ENCODE results near the gene HOXC13.

HOXC13 gene

DNA sequence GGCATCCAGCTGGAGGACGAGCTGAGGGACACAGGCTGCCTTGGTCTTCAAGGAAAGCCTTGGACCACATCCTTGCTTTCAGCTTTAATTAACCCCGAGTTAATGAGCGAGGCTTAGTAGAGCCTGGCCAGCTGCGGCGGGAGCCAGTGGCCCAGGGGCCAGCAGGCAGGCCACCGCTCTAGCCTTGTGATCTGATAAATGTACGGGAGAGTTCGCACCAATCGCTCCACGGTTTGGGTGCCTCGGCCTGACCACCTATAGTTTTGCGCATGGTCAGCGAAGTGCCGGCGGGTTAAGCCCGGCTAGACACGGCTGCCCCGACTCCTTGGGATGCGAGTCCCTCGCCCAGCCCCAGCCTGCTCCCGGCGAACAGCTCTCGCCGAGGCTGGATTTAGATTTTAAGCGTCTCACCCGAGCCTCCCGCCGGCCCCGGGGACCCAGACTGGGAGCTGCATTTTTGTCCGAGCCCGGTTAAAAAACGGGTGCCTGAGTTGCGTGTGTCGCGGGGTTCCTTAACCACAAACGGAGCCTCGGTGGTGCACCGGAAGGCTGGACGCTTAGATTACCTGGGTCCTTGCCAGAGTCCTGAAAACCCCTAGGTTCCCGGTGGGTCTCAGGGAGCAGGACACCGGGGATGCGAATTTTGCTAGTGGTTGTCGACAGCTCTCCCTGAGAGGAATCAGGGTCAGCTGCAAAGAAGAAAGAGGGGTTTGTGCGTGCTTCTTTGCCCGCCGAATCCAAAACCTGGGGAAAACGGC is 13.1 kb downstream of the HOXC13 start:
- no peak for TF ChIP-seq CTCF (IDR thresholded peaks at IDR 0.05)
- Histone ChIP-seq H3K27ac (no peak overlapping the region), H3K36me3 (no peaks in the 10 kb centered on the region), H3K27me3 (peaks cover 5 to 65% of the 10 kb centered on the region in 2 donors), H3K9me3 (no peaks in the 10 kb centered on the region), H3K4me1 (peaks cover 0 to 19% (median 10%) of the 10 kb centered on the region in 4 donors), H3K4me3 (no peak overlapping the region)
- intact Hi-C loops (cut with DNase I; ENCODE audit: low total_unique reads) = no loop called here
- peak in 1 of 2 donors; percentile 49 for DNase-seq

DNA sequence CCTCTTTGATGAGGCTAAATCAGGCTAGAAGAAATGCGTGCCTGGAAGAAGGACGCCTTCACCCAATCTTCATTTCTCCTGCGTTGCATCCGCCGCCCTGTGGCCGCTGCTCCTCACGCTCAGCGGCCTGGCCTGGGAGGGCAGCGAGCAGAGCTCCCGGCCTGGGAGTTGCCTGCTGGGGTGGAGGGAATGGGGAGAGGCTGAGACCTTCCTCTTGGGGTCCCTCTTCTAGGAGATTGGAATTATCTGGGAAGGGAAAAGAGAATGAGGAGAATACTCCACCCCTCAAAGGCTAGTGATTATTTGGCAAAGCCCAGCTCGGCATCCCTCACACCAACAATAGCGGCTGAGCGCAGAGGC is 13.7 kb downstream of the HOXC13 start:
- no peak for DNase-seq
- Histone ChIP-seq H3K27me3 (peaks cover 5 to 67% of the 10 kb centered on the region in 2 donors), H3K4me1 (peaks cover 0 to 19% (median 10%) of the 10 kb centered on the region in 4 donors), H3K9me3 (no peaks in the 10 kb centered on the region), H3K27ac (no peak overlapping the region), H3K4me3 (no peak overlapping the region), H3K36me3 (no peaks in the 10 kb centered on the region)
- TF ChIP-seq CTCF (IDR thresholded peaks at IDR 0.05) = no peak
- intact Hi-C loops (cut with DNase I; ENCODE audit: low total_unique reads) = no loop called here

GRCh38 chr12:53952871-53953734 is 14.5 kb downstream of the HOXC13 start:
- intact Hi-C loops (cut with DNase I; ENCODE audit: low total_unique reads) = no loop called here
- Histone ChIP-seq H3K4me3 (peak overlapping the region; percentile 11 to 19), H3K36me3 (no peaks in the 10 kb centered on the region), H3K27ac (peak overlapping the region in 1 of 2 donors; percentile 28), H3K4me1 (peaks cover 0 to 19% (median 10%) of the 10 kb centered on the region in 4 donors), H3K27me3 (peaks cover 5 to 72% of the 10 kb centered on the region in 2 donors), H3K9me3 (no peaks in the 10 kb centered on the region)
- no peak for TF ChIP-seq CTCF (IDR thresholded peaks at IDR 0.05)
- DNase-seq = peak in 1 of 2 donors; percentile 62

GRCh38 chr12:53953831-53954693 is 15.4 kb downstream of the HOXC13 start:
- intact Hi-C loops (cut with DNase I; ENCODE audit: low total_unique reads) = no loop called here
- Histone ChIP-seq H3K4me1 (peaks cover 0 to 19% (median 10%) of the 10 kb centered on the region in 4 donors), H3K4me3 (peak overlapping the region in 1 of 2 donors; percentile 58), H3K36me3 (no peaks in the 10 kb centered on the region), H3K27ac (no peak overlapping the region), H3K27me3 (peaks cover 5 to 72% of the 10 kb centered on the region in 2 donors), H3K9me3 (no peaks in the 10 kb centered on the region)
- TF ChIP-seq CTCF (IDR thresholded peaks at IDR 0.05) = no peak
- DNase-seq = no peak

DNA sequence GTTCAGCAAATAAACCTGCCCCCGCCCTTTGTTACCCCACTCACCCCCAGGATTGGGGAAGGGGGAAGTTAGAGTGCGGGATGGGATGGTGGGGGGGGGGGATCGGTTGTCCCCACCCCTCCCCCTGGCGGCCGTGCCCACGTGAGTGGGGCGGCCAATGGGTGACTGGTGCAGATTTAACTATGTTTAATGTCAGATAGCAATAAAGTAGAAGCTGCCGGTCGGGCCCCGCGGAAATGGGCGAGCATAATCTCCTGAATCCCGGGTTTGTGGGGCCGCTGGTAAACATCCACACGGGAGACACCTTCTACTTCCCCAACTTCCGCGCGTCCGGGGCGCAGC is 16.0 kb downstream of the HOXC13 start, which contains the start of gene HOXC12:
HOXC12 (plus strand) TSS at position 210 of the 342 bp plus-strand sequence; CDS start at position 237, 27 bp downstream.
- Histone ChIP-seq H3K4me1 (peaks cover 0 to 19% (median 10%) of the 10 kb centered on the region in 4 donors), H3K4me3 (peak within 1 kb of the TSS; percentile 40 to 58), H3K27me3 (peaks cover 5 to 70% of the 10 kb centered on the region in 2 donors), H3K36me3 (no peaks in the 10 kb centered on the region), H3K27ac (peak within 1 kb of the TSS in 1 of 2 donors; percentile 33), H3K9me3 (no peaks in the 10 kb centered on the region)
- TF ChIP-seq CTCF (IDR thresholded peaks at IDR 0.05) = no peak
- intact Hi-C loops (cut with DNase I; ENCODE audit: low total_unique reads) = no loop called here
- DNase-seq = no peak

All from tibial artery (tissue), 4 donors.